HEK293 (cell line): ENCODE measurements around the gene MPHOSPH9.

ENCODE experiments used
- CTCF ChIA-PET: fragments of 350-600 bp; formaldehyde crosslinking; extraction: SDS; loops from one replicate; lab custom pipeline; 2021; ENCODE audit warnings: antibody characterized with exemption; lab: Yijun Ruan, JAX
- POLR2A ChIA-PET: fragments of 300-600 bp; formaldehyde crosslinking; extraction: SDS; loops from one replicate; lab custom pipeline; 2020; ENCODE audit warnings: antibody characterized with exemption, inconsistent platforms; lab: Yijun Ruan, JAX
- H3K27ac ChIP-seq: fragments of 200-500 bp; sonication (Bioruptor generic); 2 replicates; pipeline ENCODE4 v1.5.1; 2014; ENCODE audit warnings: low read depth, low read length, control low read depth, inconsistent platforms; ENCODE audit errors: extremely low read depth
- H3K36me3 ChIP-seq, 2 experiments: fragments of 200-500 bp in 1 of 2; sonication (Bioruptor generic) in 1 of 2; 1 replicate in 1 of 2; 2 replicates in 1 of 2; pipeline ENCODE4 v1.5.1; 2014 to 2017; ENCODE audit warnings: inconsistent platforms in 2 of 2, low read length in 2 of 2; ENCODE audit not compliant: control insufficient read depth in 2 of 2, insufficient read depth in 1 of 2
- H3K4me1 ChIP-seq: fragments of 200-500 bp; sonication (Bioruptor generic); 2 replicates; pipeline ENCODE4 v1.5.1; 2014; ENCODE audit warnings: mild to moderate bottlenecking, low read length, inconsistent platforms; ENCODE audit not compliant: control insufficient read depth, insufficient read depth
- H3K4me3 ChIP-seq: 2 replicates; pipeline ENCODE4 v1.5.1; 2011; ENCODE audit warnings: low read depth, mild to moderate bottlenecking, control low read depth, low read length, moderate library complexity
- H3K9me3 ChIP-seq: fragments of 200-500 bp; sonication (Bioruptor generic); 2 replicates; pipeline ENCODE4 v1.5.1; 2014; ENCODE audit warnings: low read depth, low read length, inconsistent platforms; ENCODE audit not compliant: control insufficient read depth, insufficient read depth
- HOXA7 ChIP-seq: sonication (generic); formaldehyde crosslinking; IDR thresholded peaks from 2 replicates; pipeline ENCODE4 v1.8.1; 2022; ENCODE audit warnings: missing genetic modification reagents, borderline replicate concordance
- HOXD13 ChIP-seq: sonication (generic); formaldehyde crosslinking; IDR thresholded peaks from 2 replicates; pipeline ENCODE4 v1.8.0; 2022; ENCODE audit warnings: missing genetic modification reagents, borderline replicate concordance
- IKZF3 ChIP-seq: fragments of 450-650 bp; IDR thresholded peaks from 2 replicates; pipeline ENCODE4 v1.5.0; 2018; ENCODE audit warnings: missing biosample characterization, mild to moderate bottlenecking, missing genetic modification characterization, moderate library complexity
- INSM2 ChIP-seq: fragments of 450-650 bp; formaldehyde crosslinking; IDR thresholded peaks from 2 replicates; pipeline ENCODE4 v1.5.1; 2016; ENCODE audit warnings: missing biosample characterization, missing genetic modification characterization
- KLF1 ChIP-seq: fragments of 450-650 bp; formaldehyde crosslinking; IDR thresholded peaks from 2 replicates; pipeline ENCODE4 v1.5.1; 2016; ENCODE audit warnings: missing biosample characterization, missing genetic modification characterization
- KLF7 ChIP-seq: fragments of 450-650 bp; formaldehyde crosslinking; IDR thresholded peaks from 2 replicates; pipeline ENCODE4 v1.5.1; 2016; ENCODE audit warnings: missing biosample characterization, missing genetic modification characterization, borderline replicate concordance
- KLF8 ChIP-seq: fragments of 450-650 bp; formaldehyde crosslinking; IDR thresholded peaks from 2 replicates; pipeline ENCODE4 v1.5.1; 2016; ENCODE audit warnings: missing biosample characterization, missing genetic modification characterization
- KLF9 ChIP-seq: fragments of 450-650 bp; formaldehyde crosslinking; IDR thresholded peaks from 2 replicates; pipeline ENCODE4 v1.5.1; 2016; ENCODE audit warnings: missing biosample characterization, missing genetic modification characterization, low read depth
- RBAK ChIP-seq: fragments of 450-650 bp; formaldehyde crosslinking; IDR thresholded peaks from 2 replicates; pipeline ENCODE4 v1.5.1; 2016; ENCODE audit warnings: missing biosample characterization, missing genetic modification characterization
- YY1 ChIP-seq: fragments of 450-650 bp; formaldehyde crosslinking; IDR thresholded peaks from 2 replicates; pipeline ENCODE4 v1.5.1; 2018; ENCODE audit warnings: missing biosample characterization, missing genetic modification characterization
- ZBTB20 ChIP-seq: fragments of 450-650 bp; formaldehyde crosslinking; IDR thresholded peaks from 2 replicates; pipeline ENCODE4 v1.5.1; 2016; ENCODE audit warnings: missing biosample characterization, missing genetic modification characterization
- ZNF114 ChIP-seq: fragments of 450-650 bp; formaldehyde crosslinking; IDR thresholded peaks from 2 replicates; pipeline ENCODE4 v1.5.0; 2017; ENCODE audit warnings: missing biosample characterization, missing genetic modification characterization
- ZNF174 ChIP-seq: fragments of 450-650 bp; formaldehyde crosslinking; IDR thresholded peaks from 2 replicates; pipeline ENCODE4 v1.5.0; 2017; ENCODE audit warnings: missing biosample characterization, mild to moderate bottlenecking, missing genetic modification characterization
- ZNF302 ChIP-seq: fragments of 450-650 bp; formaldehyde crosslinking; IDR thresholded peaks from 2 replicates; pipeline ENCODE4 v1.5.1; 2016; ENCODE audit warnings: missing biosample characterization, missing genetic modification characterization, low read depth
- ZNF341 ChIP-seq: fragments of 450-650 bp; formaldehyde crosslinking; IDR thresholded peaks from 2 replicates; pipeline ENCODE4; 2016; ENCODE audit warnings: low read depth, missing biosample characterization, missing genetic modification characterization
- ZNF488 ChIP-seq: fragments of 450-650 bp; formaldehyde crosslinking; IDR thresholded peaks from 2 replicates; pipeline ENCODE4 v1.5.1; 2016; ENCODE audit warnings: missing biosample characterization, missing genetic modification characterization
- ZNF544 ChIP-seq: fragments of 450-650 bp; formaldehyde crosslinking; IDR thresholded peaks from 2 replicates; pipeline ENCODE4 v1.5.0; 2017; ENCODE audit warnings: missing biosample characterization, missing genetic modification characterization
- ZNF555 ChIP-seq: fragments of 450-650 bp; formaldehyde crosslinking; conservative IDR thresholded peaks from 2 replicates; pipeline ENCODE4 v1.5.1; 2017; ENCODE audit warnings: missing biosample characterization, mild to moderate bottlenecking, missing genetic modification characterization, inconsistent platforms
- ZNF558 ChIP-seq: fragments of 450-650 bp; formaldehyde crosslinking; IDR thresholded peaks from 2 replicates; pipeline ENCODE4 v1.5.1; 2016; ENCODE audit warnings: missing biosample characterization, missing genetic modification characterization
- ZNF580 ChIP-seq: fragments of 450-650 bp; formaldehyde crosslinking; IDR thresholded peaks from 2 replicates; pipeline ENCODE4 v1.5.1; 2016; ENCODE audit warnings: missing biosample characterization, missing genetic modification characterization
- TF ChIP-seq, protein P1 (sequence below): sonication (generic); formaldehyde crosslinking; IDR thresholded peaks from 2 replicates; pipeline ENCODE4 v1.8.1; 2022; ENCODE audit warnings: mild to moderate bottlenecking, moderate library complexity, missing genetic modification reagents

The MPHOSPH9 gene

DNA sequence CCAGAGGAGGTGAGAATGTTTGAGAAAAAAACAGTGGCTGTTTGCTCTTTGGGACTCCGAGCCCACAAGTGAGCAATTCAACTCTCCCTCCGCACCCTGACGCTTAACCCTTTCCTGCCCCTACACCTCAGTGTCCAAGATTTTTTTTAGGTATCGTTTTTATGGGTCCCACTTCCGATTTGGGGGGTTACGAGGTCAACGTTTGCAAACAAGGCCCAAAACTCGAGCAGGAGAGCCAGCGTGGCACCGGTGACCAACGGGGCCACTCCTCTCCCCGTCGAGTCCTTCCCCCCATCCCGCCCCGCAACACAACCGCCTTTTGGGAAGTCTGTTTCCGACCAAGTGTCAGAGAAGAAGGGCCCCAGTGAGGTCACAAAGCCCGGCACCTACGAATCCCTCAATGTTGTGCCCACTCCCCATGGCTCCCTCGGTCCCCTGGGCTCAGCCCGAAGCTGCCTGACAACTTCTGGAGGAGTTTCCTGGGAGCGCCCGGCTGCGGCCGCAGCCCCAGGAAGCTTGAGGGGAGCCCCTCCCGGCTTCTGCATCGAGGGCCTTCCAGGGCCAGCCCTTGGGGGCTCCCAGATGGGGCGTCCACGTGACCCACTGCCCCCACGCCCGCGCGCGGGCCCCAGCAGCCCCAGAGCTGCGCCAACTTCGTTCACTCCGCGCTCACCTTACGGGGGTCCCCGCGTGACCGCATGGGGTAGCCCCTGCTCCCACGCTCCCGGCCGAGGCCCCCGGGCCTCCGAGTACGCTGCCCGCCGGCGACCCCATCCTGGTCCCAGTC, 37.5 kb upstream of the MPHOSPH9 start (continued):
- TF ChIP-seq KLF7 (tag by site-specific recombination): no peak
- TF ChIP-seq RBAK (tag by site-specific recombination): no peak
- no peak for TF ChIP-seq ZNF114 (tag by site-specific recombination)
- TF ChIP-seq KLF9: no peak
- no peak for TF ChIP-seq KLF1 (tag by site-specific recombination)
- TF ChIP-seq ZNF302 (tag by site-specific recombination): no peak
- no peak for TF ChIP-seq ZNF580 (tag by site-specific recombination)
- TF ChIP-seq, protein P1, sequence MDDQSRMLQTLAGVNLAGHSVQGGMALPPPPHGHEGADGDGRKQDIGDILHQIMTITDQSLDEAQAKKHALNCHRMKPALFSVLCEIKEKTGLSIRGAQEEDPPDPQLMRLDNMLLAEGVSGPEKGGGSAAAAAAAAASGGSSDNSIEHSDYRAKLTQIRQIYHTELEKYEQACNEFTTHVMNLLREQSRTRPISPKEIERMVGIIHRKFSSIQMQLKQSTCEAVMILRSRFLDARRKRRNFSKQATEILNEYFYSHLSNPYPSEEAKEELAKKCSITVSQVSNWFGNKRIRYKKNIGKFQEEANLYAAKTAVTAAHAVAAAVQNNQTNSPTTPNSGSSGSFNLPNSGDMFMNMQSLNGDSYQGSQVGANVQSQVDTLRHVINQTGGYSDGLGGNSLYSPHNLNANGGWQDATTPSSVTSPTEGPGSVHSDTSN (CRISPR knock-in tag): no peak
- no peak for TF ChIP-seq ZNF555 (tag by site-specific recombination)
- TF ChIP-seq ZNF341 (tag by site-specific recombination): 0 out of 2 replicates have a peak, but pooled peaks have one; percentile 18
- peak; percentile 93 for TF ChIP-seq ZBTB20
- no peak for TF ChIP-seq YY1
- TF ChIP-seq KLF8 (tag by site-specific recombination): peak; percentile 33
- TF ChIP-seq, all 188 proteins: peak for 26

- no peaks in the 10 kb centered on the region for H3K9me3 ChIP-seq
- H3K36me3 ChIP-seq: peaks cover 0 to 41% of the 10 kb centered on the region in 2 experiments; a peak in 1 of 3 replicates
- TF ChIP-seq ZNF544 (tag by site-specific recombination): no peak
- TF ChIP-seq ZNF558 (tag by site-specific recombination): no peak
- TF ChIP-seq IKZF3 (tag by site-specific recombination): no peak
- no peak for TF ChIP-seq HOXA7 (CRISPR knock-in tag)
- TF ChIP-seq ZNF174: no peak
- no peak for TF ChIP-seq INSM2
- TF ChIP-seq HOXD13 (CRISPR knock-in tag): no peak
- no peak for TF ChIP-seq ZNF488 (tag by site-specific recombination)
- TF ChIP-seq, all 188 proteins: peak for 0
- Histone ChIP-seq H3K4me1 (peaks cover 6% of the 10 kb centered on the region), H3K4me3 (peak overlapping the region; percentile 83), H3K27ac (peak overlapping the region; percentile 96)
- CTCF ChIA-PET: interaction anchor here (0.9 to 1.1 kb wide), 2 partner anchors 9 to 349 kb away, joined by 3 to 4 read pairs; no protein-coding TSS in a partner anchor
- POLR2A ChIA-PET: interaction anchor here (1.6 kb wide), 2 partner anchors 19 to 37 kb away, joined by 4 read pairs; partner anchors contain the start of genes MPHOSPH9 and MTRFR
Measured at GRCh38 chr12:123269896-123270213, 36.9 kb upstream of the MPHOSPH9 start.
